NCI-H2107 treated with DMSO at 0.1 percent for 48 hours (cell line): ENCODE results near the gene MUSTN1.

Experiments used
- DNase-seq: peaks from one replicate; lab custom pipeline; 2025; ENCODE audit not compliant: unreplicated experiment; lab: John Stamatoyannopoulos, UW

Gene MUSTN1

GRCh38 chr3:52787672-52788625 is 46.9 kb downstream of the MUSTN1 start:
- DNase-seq = no peak

- no peak for DNase-seq
Measured at GRCh38 chr3:52787246-52787645, 47.6 kb downstream of the MUSTN1 start.

- no peak for DNase-seq
Measured at GRCh38 chr3:52786330-52787215, 48.2 kb downstream of the MUSTN1 start.

- DNase-seq = no peak
Measured at GRCh38 chr3:52784931-52785590, 49.8 kb downstream of the MUSTN1 start.

GRCh38 chr3:52784021-52784621 is 50.7 kb downstream of the MUSTN1 start:
- DNase-seq = no peak

- DNase-seq = no peak
Measured at GRCh38 chr3:52783211-52783555, 51.6 kb downstream of the MUSTN1 start.
